GM15510 (cell line): Measurements from ENCODE around the gene IFT88.

Experiments used
- POLR2A ChIP-seq: IDR thresholded peaks from 3 replicates; pipeline ENCODE4 v1.6.1; 2011; ENCODE audit warnings: borderline replicate concordance; ENCODE audit not compliant: insufficient read length; ENCODE audit errors: extremely low read depth

The IFT88 gene

GRCh38 chr13:20637811-20638210, 70.9 kb downstream of the IFT88 start:
- no peak for TF ChIP-seq POLR2A

- TF ChIP-seq POLR2A = no peak
Observed at GRCh38 chr13:20647758-20648157, 80.8 kb downstream of the IFT88 start.

GRCh38 chr13:20652946-20653345, 86.0 kb downstream of the IFT88 start:
- no peak for TF ChIP-seq POLR2A

GRCh38 chr13:20654156-20654555, 87.2 kb downstream of the IFT88 start:
- TF ChIP-seq POLR2A = no peak

- TF ChIP-seq POLR2A = no peak
Observed at GRCh38 chr13:20658451-20659040, 91.6 kb downstream of the IFT88 start.

GRCh38 chr13:20664351-20664750, 97.4 kb downstream of the IFT88 start:
- no peak for TF ChIP-seq POLR2A

- no peak for TF ChIP-seq POLR2A
Observed at GRCh38 chr13:20666948-20667347, 100.0 kb downstream of the IFT88 start.

GRCh38 chr13:20667857-20668437, 101.0 kb downstream of the IFT88 start:
- TF ChIP-seq POLR2A = no peak

GRCh38 chr13:20669162-20669561, 102.2 kb downstream of the IFT88 start:
- no peak for TF ChIP-seq POLR2A

GRCh38 chr13:20671789-20672188, 104.8 kb downstream of the IFT88 start:
- no peak for TF ChIP-seq POLR2A

- no peak for TF ChIP-seq POLR2A
Observed at GRCh38 chr13:20672772-20673171, 105.8 kb downstream of the IFT88 start.

- no peak for TF ChIP-seq POLR2A
Observed at GRCh38 chr13:20673715-20674114, 106.8 kb downstream of the IFT88 start.

- no peak for TF ChIP-seq POLR2A
Observed at GRCh38 chr13:20676213-20676612, 109.3 kb downstream of the IFT88 start.

- no peak for TF ChIP-seq POLR2A
Observed at GRCh38 chr13:20679879-20680278, 112.9 kb downstream of the IFT88 start.

GRCh38 chr13:20680416-20681080, 113.6 kb downstream of the IFT88 start:
- no peak for TF ChIP-seq POLR2A

- TF ChIP-seq POLR2A = no peak
Observed at GRCh38 chr13:20682061-20682460, 115.1 kb downstream of the IFT88 start.
